AG09309 (cell line): ENCODE measurements around the gene CDC5L.

ENCODE experiments used
- DNase-seq: peaks from one replicate; pipeline ENCODE4 v3.0.0-alpha.2; 2010; ENCODE audit warnings: low read depth
- H3K4me3 ChIP-seq: 2 replicates; pipeline ENCODE4 v1.5.1; 2011; ENCODE audit warnings: mild to moderate bottlenecking, low read depth, low read length, moderate library complexity; ENCODE audit not compliant: control insufficient read depth
- CTCF ChIP-seq: IDR thresholded peaks from 2 replicates; pipeline ENCODE4 v1.5.1; 2011; ENCODE audit warnings: mild to moderate bottlenecking, low read depth, low read length, inconsistent platforms; ENCODE audit not compliant: insufficient read depth, control insufficient read depth; ENCODE audit errors: missing control alignments

CDC5L gene

DNA sequence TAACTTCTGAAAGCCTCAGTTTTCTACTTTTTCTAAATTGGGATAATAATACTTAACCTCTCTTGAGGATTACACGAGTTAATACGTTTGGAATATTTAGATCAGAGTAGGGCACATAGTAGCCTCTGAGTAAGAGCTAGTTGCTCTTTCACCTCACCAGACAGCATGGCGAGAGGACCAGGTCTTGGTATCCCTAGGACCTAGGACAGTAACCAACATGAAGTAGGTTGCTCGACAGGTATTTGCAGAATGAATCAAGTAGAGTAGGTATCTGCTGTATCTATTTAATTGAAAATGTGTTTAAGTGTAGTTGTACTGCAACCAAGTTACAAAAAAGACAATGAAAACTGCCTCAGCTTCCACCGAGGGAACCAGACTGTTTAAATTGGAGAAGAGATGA lies 1.4 kb downstream of the CDC5L start:
- no peak for TF ChIP-seq CTCF
- DNase-seq = no peak
- no peak overlapping the region for H3K4me3 ChIP-seq

- H3K4me3 ChIP-seq = no peak overlapping the region
- no peak for TF ChIP-seq CTCF
- no peak for DNase-seq
Measured at GRCh38 chr6:44390158-44390683, 2.7 kb downstream of the CDC5L start.

GRCh38 chr6:44395501-44395900 lies 8.0 kb downstream of the CDC5L start:
- DNase-seq = no peak
- H3K4me3 ChIP-seq = no peak overlapping the region
- no peak for TF ChIP-seq CTCF

DNA sequence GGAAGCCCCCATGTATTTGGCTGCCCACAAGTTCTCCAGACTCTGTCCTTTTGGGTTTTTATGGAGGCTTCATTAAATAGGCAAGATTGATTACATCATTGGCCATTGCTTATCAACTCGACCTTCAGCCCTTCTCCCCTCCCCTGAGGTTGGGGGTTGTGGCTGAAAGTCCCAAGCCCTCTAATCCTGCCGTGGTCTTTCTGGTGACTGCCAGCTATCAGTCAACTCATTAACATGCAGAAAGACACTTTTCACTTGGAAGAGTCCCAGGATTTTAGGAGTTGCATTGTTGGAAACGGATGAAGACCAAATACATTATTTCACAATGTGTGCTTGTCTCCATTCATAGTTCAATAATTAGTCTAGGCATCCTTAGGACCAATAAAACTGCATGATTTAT lies 9.5 kb downstream of the CDC5L start:
- DNase-seq = no peak
- no peak overlapping the region for H3K4me3 ChIP-seq
- TF ChIP-seq CTCF = no peak

GRCh38 chr6:44397424-44398164 lies 10.1 kb downstream of the CDC5L start:
- no peak for TF ChIP-seq CTCF
- no peak for DNase-seq

DNA sequence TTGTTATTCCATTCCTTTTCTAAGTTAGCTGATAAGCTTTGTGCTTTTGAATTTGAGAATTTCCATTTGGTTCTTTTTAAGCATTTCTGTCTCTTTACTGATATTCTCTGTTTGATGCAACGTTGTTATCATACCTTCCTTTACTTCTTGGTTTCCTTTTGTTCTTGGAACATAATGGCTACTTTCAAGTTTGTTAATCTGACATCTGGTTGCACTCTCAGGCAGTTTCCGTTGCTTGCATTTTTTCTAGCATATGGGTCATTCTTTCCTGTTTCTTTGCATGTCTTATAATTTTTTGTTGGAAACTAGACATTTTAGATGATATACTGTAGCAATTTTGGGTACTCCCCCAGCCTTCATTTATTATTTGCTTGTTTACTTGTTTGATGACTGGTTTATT lies 12.5 kb downstream of the CDC5L start:
- TF ChIP-seq CTCF = no peak

More at GRCh38 chr6:44397424-44398164, 10.1 kb downstream of the CDC5L start:
- H3K4me3 ChIP-seq = no peak overlapping the region

More for the DNA sequence above, 12.5 kb downstream of the CDC5L start:
- DNase-seq = no peak
- H3K4me3 ChIP-seq = no peak overlapping the region
